NOMO-1 treated with DMSO at 0.1 percent for 48 hours (cell line): ENCODE data around the gene SLC25A28.

Experiments
- DNase-seq: peaks from one replicate; lab custom pipeline; 2025; ENCODE audit not compliant: unreplicated experiment; lab: John Stamatoyannopoulos, UW

Gene SLC25A28

GRCh38 chr10:99593312-99593711, 26.9 kb downstream of the SLC25A28 start:
- DNase-seq: no peak

DNA sequence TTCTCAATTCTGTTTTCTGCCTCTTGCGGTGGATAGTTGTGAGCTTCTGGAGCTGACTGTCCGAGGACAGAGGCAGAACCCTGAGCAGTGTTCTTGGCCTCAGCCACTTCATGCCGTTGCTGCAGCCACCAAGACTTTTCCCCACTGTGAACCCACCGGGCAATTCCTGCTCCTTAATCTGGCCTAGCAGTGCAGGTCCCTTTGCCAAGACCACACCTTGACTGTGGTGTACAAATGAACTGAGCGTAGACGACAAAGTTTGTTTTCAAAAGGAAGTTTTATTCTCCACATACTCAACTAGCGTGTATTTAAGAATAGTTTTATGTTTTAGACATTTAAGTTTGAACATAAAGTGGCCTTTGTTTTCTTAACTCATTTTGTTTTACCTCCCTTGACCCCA, 29.4 kb downstream of the SLC25A28 start:
- no peak for DNase-seq

GRCh38 chr10:99583687-99584086, 36.6 kb downstream of the SLC25A28 start:
- no peak for DNase-seq

GRCh38 chr10:99582255-99582770, 37.9 kb downstream of the SLC25A28 start:
- DNase-seq: no peak

DNA sequence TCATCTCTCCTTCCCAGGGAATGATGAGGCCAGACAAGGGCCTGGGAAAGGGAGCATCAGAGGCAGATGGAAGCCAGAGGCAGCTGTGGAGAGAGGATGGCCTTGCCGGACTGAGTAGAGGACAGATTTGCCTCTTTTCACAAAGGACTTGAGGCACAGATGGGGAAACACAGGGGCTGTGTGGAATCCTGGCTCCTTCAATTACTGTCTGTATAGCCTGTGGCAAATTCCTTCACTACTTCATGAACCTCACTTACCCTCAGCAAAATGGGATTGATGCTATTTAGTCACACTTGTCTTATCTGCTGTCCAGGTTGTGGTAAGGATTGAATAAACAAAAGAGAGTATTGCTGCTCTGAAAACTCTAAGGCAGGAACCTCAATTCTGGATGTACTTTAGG, 40.3 kb downstream of the SLC25A28 start:
- no peak for DNase-seq

DNA sequence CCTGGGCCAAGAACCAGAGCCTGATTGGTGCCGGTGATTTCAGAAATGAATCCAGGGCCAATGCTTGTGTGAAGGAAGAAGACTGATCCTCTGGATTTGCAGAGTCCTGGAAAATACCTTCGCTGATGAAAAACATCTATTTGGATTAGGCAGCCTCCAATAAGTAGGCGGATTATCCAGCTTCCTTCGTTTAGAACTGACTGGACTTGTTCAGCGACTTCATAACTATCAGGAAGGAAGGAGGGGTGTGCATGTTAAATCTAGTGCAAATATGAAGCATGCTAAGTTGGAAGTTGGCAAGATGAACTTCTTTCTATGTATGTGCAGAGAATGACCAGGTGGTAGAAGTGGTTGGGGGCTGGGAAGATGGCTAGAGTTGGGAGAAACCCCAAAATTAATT, 46.4 kb downstream of the SLC25A28 start:
- DNase-seq: no peak

- no peak for DNase-seq
Observed at GRCh38 chr10:99571816-99572215, 48.4 kb downstream of the SLC25A28 start.

DNA sequence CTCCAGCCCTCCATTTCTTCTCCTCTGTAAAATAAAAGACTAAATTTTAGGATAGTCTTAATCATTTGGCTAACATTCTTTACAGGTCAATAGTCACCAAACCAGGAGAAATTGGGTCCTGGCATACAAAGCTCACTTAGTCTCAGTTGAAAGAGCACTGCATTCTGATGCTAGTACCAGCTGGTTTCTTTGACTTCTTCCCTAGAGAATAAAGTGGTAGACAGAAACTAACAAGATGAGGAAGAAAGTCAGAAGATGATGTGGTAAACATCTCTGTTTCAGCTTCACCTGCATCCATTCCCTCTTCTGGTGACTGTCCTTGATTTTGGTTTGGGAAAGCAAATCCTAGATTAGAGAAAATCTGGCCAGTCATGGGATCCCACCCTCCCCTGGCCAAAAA, 50.3 kb downstream of the SLC25A28 start:
- DNase-seq: no peak

DNA sequence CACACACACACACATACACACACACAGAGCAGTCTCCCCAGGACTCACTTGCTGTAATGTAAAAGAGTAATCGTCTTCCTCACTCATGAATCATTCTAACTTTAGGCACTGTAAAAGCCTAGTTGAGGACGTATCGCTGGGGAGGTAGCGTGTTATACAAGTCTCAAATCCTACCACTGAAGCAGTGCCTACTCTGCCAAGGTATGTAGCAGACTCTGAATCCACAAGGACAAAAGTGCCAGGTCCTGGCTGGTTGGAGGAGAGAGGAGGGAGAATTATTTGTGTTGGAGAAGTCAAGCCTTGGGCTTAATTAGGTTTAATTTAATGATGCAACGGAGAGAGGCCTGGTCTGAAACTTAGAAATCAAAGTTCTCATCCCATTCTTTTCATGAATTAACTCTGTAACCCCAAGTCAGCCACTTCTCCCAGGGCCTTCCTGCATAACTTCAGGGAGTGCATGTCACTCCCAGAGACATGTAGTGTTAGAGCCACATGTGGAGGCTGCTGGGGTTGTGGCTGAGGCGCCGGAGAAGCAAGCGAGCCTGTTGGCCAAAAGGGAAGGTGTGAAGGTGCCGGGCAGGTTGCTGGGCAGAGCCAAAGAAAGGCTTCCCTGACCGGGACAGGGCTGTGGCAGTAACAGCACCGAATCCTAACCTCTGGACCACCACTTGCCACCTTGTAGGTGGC, 50.8 kb downstream of the SLC25A28 start:
- no peak for DNase-seq

DNA sequence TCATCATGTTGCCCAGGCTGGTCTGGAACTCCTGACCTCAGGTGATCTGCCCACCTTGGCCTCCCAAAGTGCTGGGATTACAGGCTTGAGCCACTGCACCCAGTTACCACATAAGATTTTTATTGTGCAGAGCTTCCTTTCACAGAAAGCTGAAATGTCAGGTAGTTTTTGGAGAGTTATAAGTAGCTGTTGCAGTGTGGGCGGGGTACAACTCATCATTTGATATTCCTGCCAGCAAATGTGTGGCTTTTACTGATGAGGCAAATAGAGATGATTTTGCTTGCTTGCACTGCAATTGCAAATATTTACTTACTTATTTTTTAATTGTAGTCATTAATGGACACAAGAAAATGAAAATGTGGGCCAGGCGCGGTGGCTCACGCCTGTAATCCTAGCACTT, 55.1 kb downstream of the SLC25A28 start:
- no peak for DNase-seq

DNA sequence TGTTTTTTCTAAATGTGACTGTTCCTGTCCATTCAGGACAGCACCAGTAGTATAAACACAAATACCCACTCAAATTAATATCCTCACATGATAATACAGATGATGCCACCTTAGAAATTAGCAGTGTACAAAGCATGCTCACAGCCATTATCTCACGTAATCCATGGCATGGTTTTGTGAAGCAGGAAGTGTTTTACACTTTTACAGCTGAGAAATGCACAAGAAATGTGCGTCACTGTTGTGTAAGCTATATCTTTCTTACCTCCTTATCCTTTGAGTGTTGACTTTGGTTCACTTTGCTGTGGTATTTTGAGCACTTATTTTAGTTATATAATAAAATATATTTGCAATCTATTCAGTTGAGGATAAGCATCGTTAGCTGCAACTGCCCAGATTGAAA, 55.9 kb downstream of the SLC25A28 start:
- no peak for DNase-seq

DNA sequence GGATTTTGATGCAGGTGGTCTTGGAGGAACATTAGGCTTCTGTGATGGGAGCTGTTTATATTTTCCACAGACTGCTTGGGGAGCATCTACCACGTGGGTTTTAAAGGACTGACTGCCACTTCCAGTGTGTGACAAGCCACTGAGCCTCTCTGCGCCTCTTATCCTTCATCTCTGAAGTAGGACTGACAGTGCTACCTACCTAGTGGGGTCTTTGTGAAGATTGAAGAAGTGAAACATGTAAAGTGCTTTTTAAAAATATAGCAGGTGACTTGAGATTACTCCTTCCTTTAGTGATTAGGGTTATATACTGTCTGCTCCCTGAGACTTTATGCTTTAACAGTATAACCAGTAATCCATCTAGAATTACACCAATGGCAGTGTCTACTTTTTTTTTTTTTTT, 57.6 kb downstream of the SLC25A28 start:
- DNase-seq: no peak
